ENCODE data around the gene UNK. TPM values are rescaled to one million over a fixed set of nuclear protein-coding genes. Genes with fewer than 3 reads are reported as not detected.
A peak's percentile ranks its signal among the peaks of the same experiment; 100 is the strongest.

Gene UNK
- total RNA-seq, 2 donors from 2014 or later, result 30.6 to 39.8 TPM

GRCh38 chr17:75783803-75784472 lies 668 bp upstream of the UNK start:
- peaks cover 6% of the 10 kb centered on the region for H3K36me3 Mint-ChIP-seq
- peak overlapping the region; percentile 94 to 98 for H3K27ac Mint-ChIP-seq
- H3K27me3 Mint-ChIP-seq, result no peaks in the 10 kb centered on the region
- H3K4me3 Mint-ChIP-seq, result peak overlapping the region; percentile 88
- no peak for DNase-seq (ENCODE audit: low spot score)
- H3K4me1 Mint-ChIP-seq (ENCODE audit: low read depth in 2 of 2), result peaks cover 37 to 43% of the 10 kb centered on the region in 2 donors
- no peaks in the 10 kb centered on the region for H3K9me3 Mint-ChIP-seq
- ATAC-seq, result no peak

GRCh38 chr17:75785016-75785890 lies 647 bp downstream of the UNK start:
- H3K36me3 Mint-ChIP-seq, result no peaks in the 10 kb centered on the region
- ATAC-seq, result peak; percentile 89
- DNase-seq (ENCODE audit: low spot score), result peak; percentile 94
- H3K9me3 Mint-ChIP-seq, result no peaks in the 10 kb centered on the region
- no peaks in the 10 kb centered on the region for H3K27me3 Mint-ChIP-seq
- peak overlapping the region; percentile 88 for H3K4me3 Mint-ChIP-seq
- H3K27ac Mint-ChIP-seq, result peak overlapping the region; percentile 94 to 98
- H3K4me1 Mint-ChIP-seq (ENCODE audit: low read depth in 2 of 2), result peaks cover 31 to 35% of the 10 kb centered on the region in 2 donors

GRCh38 chr17:75791254-75791653 lies 6.6 kb downstream of the UNK start:
- no peak for ATAC-seq
- Mint-ChIP-seq H3K27ac (no peak overlapping the region), H3K4me3 (no peak overlapping the region), H3K27me3 (no peaks in the 10 kb centered on the region), H3K36me3 (no peaks in the 10 kb centered on the region), H3K9me3 (no peaks in the 10 kb centered on the region), H3K4me1 (ENCODE audit: low read depth in 2 of 2) (peaks cover 20 to 22% of the 10 kb centered on the region in 2 donors)
- DNase-seq (ENCODE audit: low spot score), result no peak

DNA sequence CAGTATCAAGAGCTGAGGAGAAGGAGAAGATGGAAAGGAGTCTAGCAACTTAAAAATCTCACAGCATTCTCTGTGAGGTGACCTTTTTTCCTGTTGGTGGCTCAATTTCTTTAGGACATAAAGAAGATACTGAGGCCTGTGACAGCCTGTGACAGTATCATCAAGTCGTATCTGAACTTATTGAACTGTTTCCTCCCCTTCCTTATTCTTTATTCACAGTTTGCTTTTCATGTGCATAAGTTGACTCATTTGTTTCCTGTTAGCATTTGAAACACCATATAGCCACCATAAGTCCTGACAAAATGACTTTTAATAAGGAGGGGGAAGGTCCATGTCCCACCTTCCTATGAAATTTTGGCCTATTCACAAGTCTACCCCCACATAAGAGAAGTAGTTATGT lies 8.9 kb downstream of the UNK start:
- ATAC-seq (peak in 1 of 2 donors; percentile 54), DNase-seq (ENCODE audit: low spot score) (no peak)
- Mint-ChIP-seq H3K9me3 (no peaks in the 10 kb centered on the region), H3K4me1 (ENCODE audit: low read depth in 2 of 2) (peaks cover 15 to 16% of the 10 kb centered on the region in 2 donors), H3K27me3 (no peaks in the 10 kb centered on the region), H3K36me3 (no peaks in the 10 kb centered on the region), H3K4me3 (peak overlapping the region; percentile 21), H3K27ac (peak overlapping the region; percentile 73 to 82)

- Mint-ChIP-seq H3K4me1 (ENCODE audit: low read depth in 2 of 2) (peaks cover 13 to 16% of the 10 kb centered on the region in 2 donors), H3K9me3 (no peaks in the 10 kb centered on the region), H3K36me3 (no peaks in the 10 kb centered on the region), H3K27me3 (no peaks in the 10 kb centered on the region), H3K27ac (no peak overlapping the region), H3K4me3 (no peak overlapping the region)
- no peak for DNase-seq (ENCODE audit: low spot score)
- no peak for ATAC-seq
These were observed 11.4 kb downstream of the UNK start for GRCh38 chr17:75795820-75796607.

DNA sequence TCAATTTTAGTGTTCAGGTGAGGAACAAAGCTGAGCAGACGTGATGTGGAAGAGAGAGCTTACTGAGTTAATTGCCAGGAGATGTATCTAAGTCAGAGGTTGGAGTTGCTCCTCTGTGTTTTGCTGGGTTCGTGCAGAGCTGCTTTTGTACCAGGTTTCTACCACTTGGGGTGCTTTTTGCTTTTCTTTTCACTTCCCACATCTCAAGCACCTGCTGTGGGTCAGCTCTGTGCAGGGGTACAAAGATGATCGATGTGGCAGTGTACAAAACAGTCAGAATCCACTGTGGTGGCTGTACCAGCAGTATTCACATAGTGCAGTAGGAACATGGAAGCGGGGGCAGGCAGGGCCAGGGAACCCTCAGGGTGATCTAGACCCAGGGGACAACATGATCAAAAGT lies 14.8 kb downstream of the UNK start:
- Mint-ChIP-seq H3K4me3 (no peak overlapping the region), H3K36me3 (no peaks in the 10 kb centered on the region), H3K4me1 (ENCODE audit: low read depth in 2 of 2) (peaks cover 0 to 2% of the 10 kb centered on the region in 2 donors), H3K27me3 (no peaks in the 10 kb centered on the region), H3K9me3 (no peaks in the 10 kb centered on the region), H3K27ac (no peak overlapping the region)
- DNase-seq (ENCODE audit: low spot score), result no peak
- no peak for ATAC-seq

- DNase-seq (ENCODE audit: low spot score) (no peak), ATAC-seq (no peak)
- H3K36me3 Mint-ChIP-seq, result no peaks in the 10 kb centered on the region
- peaks cover 0 to 3% of the 10 kb centered on the region in 2 donors for H3K4me1 Mint-ChIP-seq (ENCODE audit: low read depth in 2 of 2)
- no peak overlapping the region for H3K27ac Mint-ChIP-seq
- no peaks in the 10 kb centered on the region for H3K9me3 Mint-ChIP-seq
- H3K4me3 Mint-ChIP-seq, result no peak overlapping the region
- H3K27me3 Mint-ChIP-seq, result no peaks in the 10 kb centered on the region
These were observed 19.3 kb downstream of the UNK start for GRCh38 chr17:75803883-75804282.

GRCh38 chr17:75806822-75807500 lies 22.4 kb downstream of the UNK start:
- Mint-ChIP-seq H3K4me3 (no peak overlapping the region), H3K4me1 (ENCODE audit: low read depth in 2 of 2) (peaks cover 0 to 3% of the 10 kb centered on the region in 2 donors), H3K9me3 (no peaks in the 10 kb centered on the region), H3K36me3 (no peaks in the 10 kb centered on the region), H3K27me3 (no peaks in the 10 kb centered on the region), H3K27ac (no peak overlapping the region)
- ATAC-seq, result no peak
- no peak for DNase-seq (ENCODE audit: low spot score)

- H3K27me3 Mint-ChIP-seq, result no peaks in the 10 kb centered on the region
- H3K27ac Mint-ChIP-seq, result peak overlapping the region in 1 of 2 donors; percentile 12
- DNase-seq (ENCODE audit: low spot score), result no peak
- no peaks in the 10 kb centered on the region for H3K36me3 Mint-ChIP-seq
- H3K4me3 Mint-ChIP-seq, result no peak overlapping the region
- H3K4me1 Mint-ChIP-seq (ENCODE audit: low read depth in 2 of 2), result peaks cover 0 to 3% of the 10 kb centered on the region in 2 donors
- H3K9me3 Mint-ChIP-seq, result no peaks in the 10 kb centered on the region
- no peak for ATAC-seq
These were observed 23.3 kb downstream of the UNK start for GRCh38 chr17:75807861-75808260.

- Mint-ChIP-seq H3K4me3 (no peak overlapping the region), H3K4me1 (ENCODE audit: low read depth in 2 of 2) (peaks cover 0 to 3% of the 10 kb centered on the region in 2 donors), H3K27me3 (no peaks in the 10 kb centered on the region), H3K27ac (peak overlapping the region in 1 of 2 donors; percentile 12), H3K36me3 (no peaks in the 10 kb centered on the region), H3K9me3 (no peaks in the 10 kb centered on the region)
- DNase-seq (ENCODE audit: low spot score), result no peak
- no peak for ATAC-seq
These were observed 23.9 kb downstream of the UNK start for GRCh38 chr17:75808549-75808904.

DNA sequence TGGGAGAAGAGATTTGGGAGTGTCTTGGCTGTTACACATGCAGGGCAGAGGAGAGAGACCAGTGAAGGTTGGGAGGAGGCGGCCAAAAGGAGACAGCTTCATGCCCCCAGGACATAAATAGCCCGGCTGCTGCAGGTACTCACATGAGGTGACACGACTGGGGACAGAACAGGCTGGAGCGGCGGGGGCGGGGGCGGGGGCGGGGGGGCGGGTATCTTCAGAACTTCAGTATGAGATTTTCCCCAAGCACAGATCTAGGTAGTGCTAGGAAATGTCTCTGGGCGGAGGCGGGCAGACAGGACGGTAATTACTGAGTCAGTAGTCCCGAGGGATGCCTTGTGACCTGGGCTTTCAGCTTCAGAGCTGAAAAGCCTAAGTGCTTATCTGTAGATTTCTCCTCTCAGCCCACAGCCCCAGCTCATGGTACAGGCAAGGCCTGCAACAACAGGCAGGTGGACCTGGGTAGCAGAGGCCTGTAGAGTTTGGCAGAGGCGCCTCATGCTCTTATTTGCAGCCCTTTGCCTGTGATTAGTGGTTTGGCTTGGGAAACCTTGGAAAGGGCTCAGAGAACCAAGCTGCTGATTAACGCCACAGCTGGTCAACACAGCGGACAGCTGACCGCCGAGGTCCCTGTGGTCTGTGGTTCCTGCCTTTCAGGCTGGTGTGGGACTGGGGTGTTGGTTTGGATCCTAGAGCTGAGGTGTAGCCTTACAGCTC lies 24.5 kb downstream of the UNK start:
- no peaks in the 10 kb centered on the region for H3K9me3 Mint-ChIP-seq
- H3K4me1 Mint-ChIP-seq (ENCODE audit: low read depth in 2 of 2), result peaks cover 0 to 3% of the 10 kb centered on the region in 2 donors
- H3K4me3 Mint-ChIP-seq, result no peak overlapping the region
- H3K27me3 Mint-ChIP-seq, result no peaks in the 10 kb centered on the region
- DNase-seq (ENCODE audit: low spot score), result no peak
- H3K27ac Mint-ChIP-seq, result peak overlapping the region in 1 of 2 donors; percentile 12
- H3K36me3 Mint-ChIP-seq, result no peaks in the 10 kb centered on the region
- ATAC-seq, result no peak

- Mint-ChIP-seq H3K4me1 (ENCODE audit: low read depth in 2 of 2) (peaks cover 0 to 3% of the 10 kb centered on the region in 2 donors), H3K4me3 (no peak overlapping the region), H3K27ac (no peak overlapping the region), H3K9me3 (no peaks in the 10 kb centered on the region), H3K36me3 (no peaks in the 10 kb centered on the region), H3K27me3 (no peaks in the 10 kb centered on the region)
- DNase-seq (ENCODE audit: low spot score), result no peak
- ATAC-seq, result no peak
These were observed 25.1 kb downstream of the UNK start for GRCh38 chr17:75809631-75810111.

DNA sequence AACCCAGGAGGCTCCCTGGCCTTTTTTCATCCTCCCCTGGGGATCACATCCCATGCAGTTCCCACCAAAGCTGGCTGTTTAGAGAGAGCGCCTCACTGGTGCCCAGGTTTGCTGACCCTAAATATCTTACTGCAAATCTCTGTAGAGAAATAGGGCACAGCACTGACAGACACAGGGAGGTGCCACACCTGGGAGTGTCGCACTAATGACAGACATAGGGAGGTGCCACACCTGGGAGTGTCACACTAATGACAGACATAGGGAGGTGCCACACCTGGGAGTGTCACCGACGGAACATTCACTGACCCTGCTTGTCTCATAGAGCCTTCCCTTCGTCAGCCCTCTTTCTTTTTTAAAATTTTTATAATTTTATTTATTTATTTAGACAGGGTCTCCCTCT lies 25.6 kb downstream of the UNK start:
- ATAC-seq, result no peak
- peaks cover 0 to 3% of the 10 kb centered on the region in 2 donors for H3K4me1 Mint-ChIP-seq (ENCODE audit: low read depth in 2 of 2)
- H3K27ac Mint-ChIP-seq, result no peak overlapping the region

More for the DNA sequence above, 25.6 kb downstream of the UNK start:
- Mint-ChIP-seq H3K36me3 (no peaks in the 10 kb centered on the region), H3K27me3 (no peaks in the 10 kb centered on the region), H3K9me3 (no peaks in the 10 kb centered on the region), H3K4me3 (no peak overlapping the region)
- no peak for DNase-seq (ENCODE audit: low spot score)

All from natural killer cell treated with Interleukin-12 subunit alpha and Interleukin-12 subunit beta and Interleukin-15 and Interleukin-18, amount 100 ng/mL, for 72 hours (primary cell).